ENCODE data around the gene HMOX1.
A peak's percentile ranks its signal among the peaks of the same experiment; 100 is the strongest.
"Not testable (repeated sequence)": the region's sequence is repeated elsewhere in the genome, so short reads cannot be mapped to it uniquely, and the experiment has no call there.

HMOX1 gene

GRCh38 chr22:35381424-35382009 lies 621 bp downstream of the HMOX1 start:
- DNase-seq, result no peak

- DNase-seq, result no peak
These were observed 2.8 kb downstream of the HMOX1 start for GRCh38 chr22:35383679-35384071.

GRCh38 chr22:35384527-35384926 lies 3.6 kb downstream of the HMOX1 start:
- no peak for DNase-seq

GRCh38 chr22:35384975-35385588 lies 4.2 kb downstream of the HMOX1 start:
- DNase-seq, result no peak

- no peak for DNase-seq
These were observed 5.9 kb downstream of the HMOX1 start for GRCh38 chr22:35386670-35387288.

- DNase-seq, result no peak
These were observed 10.0 kb downstream of the HMOX1 start for GRCh38 chr22:35390933-35391332.

- no peak for DNase-seq
These were observed 11.5 kb downstream of the HMOX1 start for GRCh38 chr22:35392357-35392756.

- DNase-seq, result no peak
These were observed 12.5 kb downstream of the HMOX1 start for GRCh38 chr22:35393116-35394010.

- no peak for DNase-seq
These were observed 13.1 kb downstream of the HMOX1 start for GRCh38 chr22:35394011-35394312.

- DNase-seq, result no peak
These were observed 14.1 kb downstream of the HMOX1 start for GRCh38 chr22:35394810-35395563.

GRCh38 chr22:35396622-35397021 lies 15.7 kb downstream of the HMOX1 start:
- not testable (repeated sequence) for DNase-seq

- DNase-seq, result no peak
These were observed 16.4 kb downstream of the HMOX1 start for GRCh38 chr22:35397095-35397904.

- no peak for DNase-seq
These were observed 17.7 kb downstream of the HMOX1 start for GRCh38 chr22:35398591-35398973.

- DNase-seq, result no peak
These were observed 18.3 kb downstream of the HMOX1 start for GRCh38 chr22:35399114-35399677.

GRCh38 chr22:35399678-35400500 lies 19.0 kb downstream of the HMOX1 start, which contains the start of gene MCM5:
Gene MCM5, plus strand, starts transcription at chr22:35400140. Its CDS starts 299 bp downstream, at chr22:35400439.
- peak; percentile 97 for DNase-seq

GRCh38 chr22:35400501-35400790 lies 19.6 kb downstream of the HMOX1 start:
- peak; percentile 25 for DNase-seq

GRCh38 chr22:35401863-35402262 lies 21.0 kb downstream of the HMOX1 start:
- DNase-seq, result no peak

GRCh38 chr22:35403356-35403755 lies 22.5 kb downstream of the HMOX1 start:
- DNase-seq, result no peak

GRCh38 chr22:35404176-35404575 lies 23.3 kb downstream of the HMOX1 start:
- DNase-seq, result no peak

- DNase-seq, result no peak
These were observed 25.5 kb downstream of the HMOX1 start for GRCh38 chr22:35406443-35406842.

- no peak for DNase-seq
These were observed 26.5 kb downstream of the HMOX1 start for GRCh38 chr22:35407362-35407761.
